Measurements from ENCODE around the gene CFAP100.

CFAP100 gene

DNA sequence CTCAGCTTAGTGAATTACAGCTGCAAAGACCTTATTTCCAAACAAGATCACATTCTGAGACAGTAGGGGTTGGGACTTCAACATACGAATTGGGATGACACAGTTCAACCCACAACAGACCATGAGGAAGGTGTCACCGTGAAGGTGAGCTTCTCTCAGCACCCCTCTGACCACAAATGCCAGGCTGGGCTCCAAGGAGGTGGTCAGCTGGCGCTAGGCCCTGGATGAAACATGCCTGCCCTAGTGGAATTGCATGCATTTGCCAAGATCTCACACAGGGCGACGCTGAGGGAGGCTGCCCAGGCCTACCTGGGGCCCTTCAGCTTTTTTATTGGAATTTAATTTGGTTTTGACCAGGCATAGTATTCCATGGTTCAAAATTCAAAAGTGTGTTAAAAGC is 1.8 kb downstream of the CFAP100 start:
- no peaks in the 10 kb centered on the region for H3K9me3 ChIP-seq (ENCODE audit: control insufficient read depth, insufficient read depth, low read length)
- H3K4me3 ChIP-seq (ENCODE audit: low read depth, low read length), result no peak overlapping the region
- no peak overlapping the region for H3K27ac ChIP-seq (ENCODE audit: low read depth, low read length)
- no peaks in the 10 kb centered on the region for H3K36me3 ChIP-seq (ENCODE audit: control insufficient read depth, insufficient read depth, low read length)
- H3K4me1 ChIP-seq (ENCODE audit: control insufficient read depth, insufficient read depth, low read length), result peaks cover 4% of the 10 kb centered on the region
- H3K9ac ChIP-seq (ENCODE audit: low read depth, low read length), result no peak overlapping the region
- H3K27me3 ChIP-seq (ENCODE audit: control insufficient read depth, insufficient read depth, low read length), result peaks cover 44% of the 10 kb centered on the region

DNA sequence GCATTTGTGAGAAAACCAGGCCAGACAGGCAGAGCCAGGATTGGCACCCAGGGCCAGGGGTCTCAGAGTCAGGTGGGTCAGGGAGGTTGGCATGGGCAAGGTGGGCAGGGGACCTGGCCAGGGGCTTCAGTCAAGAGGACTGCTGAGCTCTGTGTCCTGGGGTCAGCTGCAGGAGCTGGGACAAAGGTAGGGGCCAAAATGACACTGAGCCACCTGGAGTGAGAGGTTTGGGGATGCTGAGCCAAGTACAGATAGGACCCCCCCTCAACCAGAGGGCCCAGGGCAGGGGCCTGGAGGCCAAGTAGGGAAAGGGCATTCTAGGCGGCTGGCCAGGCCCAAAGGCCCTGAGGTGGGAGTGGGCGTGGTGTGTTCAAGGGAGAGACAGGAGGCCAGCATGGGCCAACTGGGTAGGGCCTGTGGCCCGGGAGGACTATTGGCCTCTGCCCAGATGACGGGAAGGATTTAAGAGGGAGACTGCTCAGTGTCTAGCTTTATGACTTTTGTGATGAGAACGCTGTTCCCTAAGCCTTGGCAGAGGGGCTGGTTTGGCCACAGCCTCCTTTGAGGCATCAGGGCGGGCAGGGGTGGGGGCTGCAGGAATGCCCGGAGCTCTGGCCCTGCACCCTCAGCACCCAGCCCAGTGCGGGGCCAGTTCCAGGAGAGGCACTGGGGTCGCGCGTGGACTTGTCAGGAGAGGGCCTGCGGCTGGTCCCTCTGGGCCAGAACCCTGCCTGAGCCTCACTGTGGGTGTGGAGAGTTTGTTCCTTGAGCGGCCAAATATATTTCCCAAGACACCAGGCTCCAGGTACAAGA is 3.1 kb downstream of the CFAP100 start:
- H3K9ac ChIP-seq (ENCODE audit: low read depth, low read length), result no peak overlapping the region
- peaks cover 4% of the 10 kb centered on the region for H3K4me1 ChIP-seq (ENCODE audit: control insufficient read depth, insufficient read depth, low read length)
- H3K4me3 ChIP-seq (ENCODE audit: low read depth, low read length), result no peak overlapping the region
- H3K9me3 ChIP-seq (ENCODE audit: control insufficient read depth, insufficient read depth, low read length), result no peaks in the 10 kb centered on the region
- no peak overlapping the region for H3K27ac ChIP-seq (ENCODE audit: low read depth, low read length)
- H3K27me3 ChIP-seq (ENCODE audit: control insufficient read depth, insufficient read depth, low read length), result peaks cover 34% of the 10 kb centered on the region
- no peaks in the 10 kb centered on the region for H3K36me3 ChIP-seq (ENCODE audit: control insufficient read depth, insufficient read depth, low read length)

GRCh38 chr3:126398423-126399350 is 4.0 kb downstream of the CFAP100 start:
- Histone ChIP-seq H3K36me3 (ENCODE audit: control insufficient read depth, insufficient read depth, low read length) (no peaks in the 10 kb centered on the region), H3K27me3 (ENCODE audit: control insufficient read depth, insufficient read depth, low read length) (peaks cover 26% of the 10 kb centered on the region), H3K4me3 (ENCODE audit: low read depth, low read length) (no peak overlapping the region), H3K9me3 (ENCODE audit: control insufficient read depth, insufficient read depth, low read length) (no peaks in the 10 kb centered on the region), H3K9ac (ENCODE audit: low read depth, low read length) (no peak overlapping the region), H3K4me1 (ENCODE audit: control insufficient read depth, insufficient read depth, low read length) (peaks cover 4% of the 10 kb centered on the region), H3K27ac (ENCODE audit: low read depth, low read length) (no peak overlapping the region)

GRCh38 chr3:126399351-126399735 is 4.6 kb downstream of the CFAP100 start:
- Histone ChIP-seq H3K4me3 (ENCODE audit: low read depth, low read length) (no peak overlapping the region), H3K9ac (ENCODE audit: low read depth, low read length) (no peak overlapping the region), H3K9me3 (ENCODE audit: control insufficient read depth, insufficient read depth, low read length) (no peaks in the 10 kb centered on the region)

DNA sequence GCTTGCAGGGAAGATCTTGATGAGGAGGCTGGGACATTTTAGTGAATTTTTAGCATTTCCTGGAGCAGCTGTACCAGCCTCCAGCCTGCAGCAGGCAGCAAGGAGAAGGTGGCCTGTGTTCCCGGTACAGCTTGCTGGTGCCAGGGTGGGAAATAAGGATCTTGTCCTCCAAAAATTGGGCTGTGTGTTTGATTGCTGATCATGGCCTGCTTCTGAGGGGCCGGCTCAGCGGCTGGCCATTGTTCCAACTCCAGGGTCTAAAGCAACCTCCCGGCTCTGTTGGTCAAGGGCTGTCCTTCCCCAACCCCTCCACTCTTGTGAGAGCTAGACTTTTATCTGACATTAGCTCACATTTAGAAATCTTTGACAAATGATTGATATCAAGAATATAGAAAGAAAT is 5.0 kb downstream of the CFAP100 start:
- peaks cover 4% of the 10 kb centered on the region for H3K4me1 ChIP-seq (ENCODE audit: control insufficient read depth, insufficient read depth, low read length)
- no peak overlapping the region for H3K4me3 ChIP-seq (ENCODE audit: low read depth, low read length)
- H3K36me3 ChIP-seq (ENCODE audit: control insufficient read depth, insufficient read depth, low read length), result no peaks in the 10 kb centered on the region
- H3K27ac ChIP-seq (ENCODE audit: low read depth, low read length), result no peak overlapping the region
- peaks cover 15% of the 10 kb centered on the region for H3K27me3 ChIP-seq (ENCODE audit: control insufficient read depth, insufficient read depth, low read length)
- H3K9ac ChIP-seq (ENCODE audit: low read depth, low read length), result no peak overlapping the region
- H3K9me3 ChIP-seq (ENCODE audit: control insufficient read depth, insufficient read depth, low read length), result no peaks in the 10 kb centered on the region

More at GRCh38 chr3:126399351-126399735, 4.6 kb downstream of the CFAP100 start:
- Histone ChIP-seq H3K27me3 (ENCODE audit: control insufficient read depth, insufficient read depth, low read length) (peaks cover 19% of the 10 kb centered on the region), H3K27ac (ENCODE audit: low read depth, low read length) (no peak overlapping the region), H3K4me1 (ENCODE audit: control insufficient read depth, insufficient read depth, low read length) (peaks cover 4% of the 10 kb centered on the region), H3K36me3 (ENCODE audit: control insufficient read depth, insufficient read depth, low read length) (no peaks in the 10 kb centered on the region)

DNA sequence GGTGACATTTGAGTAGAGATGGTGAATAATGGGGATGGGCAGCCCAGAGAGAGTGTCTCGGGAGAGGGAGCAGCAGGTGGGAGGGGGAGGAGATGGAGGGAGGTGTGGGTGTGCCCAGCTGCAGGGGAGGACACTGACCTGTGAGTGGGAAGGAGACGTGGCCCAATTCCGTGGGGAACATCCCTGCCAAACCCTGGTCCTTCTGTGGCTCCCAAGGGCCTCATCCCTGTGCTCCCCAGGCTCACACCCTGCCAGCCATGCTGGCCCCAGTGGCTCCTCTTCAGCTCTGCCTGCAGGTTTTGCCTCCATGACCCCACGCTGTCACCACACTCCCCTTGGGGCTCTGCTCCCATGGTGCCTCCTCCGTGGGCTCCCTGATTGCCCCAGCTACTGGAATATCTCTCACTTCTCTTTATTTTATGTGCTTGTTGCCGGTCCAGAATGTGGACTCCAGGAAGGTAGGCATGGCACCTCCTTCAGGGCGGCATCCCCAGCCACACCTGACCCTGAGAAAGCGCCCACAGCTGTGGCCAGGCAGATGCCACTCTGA is 7.0 kb downstream of the CFAP100 start:
- no peaks in the 10 kb centered on the region for H3K36me3 ChIP-seq (ENCODE audit: control insufficient read depth, insufficient read depth, low read length)
- no peaks in the 10 kb centered on the region; the same call in 1 of the 2 replicates for H3K4me1 ChIP-seq (ENCODE audit: control insufficient read depth, insufficient read depth, low read length)
- no peak overlapping the region for H3K9ac ChIP-seq (ENCODE audit: low read depth, low read length)
- H3K27ac ChIP-seq (ENCODE audit: low read depth, low read length), result no peak overlapping the region
- H3K27me3 ChIP-seq (ENCODE audit: control insufficient read depth, insufficient read depth, low read length), result no peaks in the 10 kb centered on the region
- no peaks in the 10 kb centered on the region for H3K9me3 ChIP-seq (ENCODE audit: control insufficient read depth, insufficient read depth, low read length)
- H3K4me3 ChIP-seq (ENCODE audit: low read depth, low read length), result no peak overlapping the region

- Histone ChIP-seq H3K27ac (ENCODE audit: low read depth, low read length) (no peak overlapping the region), H3K4me1 (ENCODE audit: control insufficient read depth, insufficient read depth, low read length) (no peaks in the 10 kb centered on the region; the same call in 1 of the 2 replicates), H3K27me3 (ENCODE audit: control insufficient read depth, insufficient read depth, low read length) (no peaks in the 10 kb centered on the region), H3K36me3 (ENCODE audit: control insufficient read depth, insufficient read depth, low read length) (no peaks in the 10 kb centered on the region), H3K9ac (ENCODE audit: low read depth, low read length) (no peak overlapping the region), H3K4me3 (ENCODE audit: low read depth, low read length) (no peak overlapping the region), H3K9me3 (ENCODE audit: control insufficient read depth, insufficient read depth, low read length) (no peaks in the 10 kb centered on the region)
Observed at GRCh38 chr3:126402178-126402577, 7.5 kb downstream of the CFAP100 start.

DNA sequence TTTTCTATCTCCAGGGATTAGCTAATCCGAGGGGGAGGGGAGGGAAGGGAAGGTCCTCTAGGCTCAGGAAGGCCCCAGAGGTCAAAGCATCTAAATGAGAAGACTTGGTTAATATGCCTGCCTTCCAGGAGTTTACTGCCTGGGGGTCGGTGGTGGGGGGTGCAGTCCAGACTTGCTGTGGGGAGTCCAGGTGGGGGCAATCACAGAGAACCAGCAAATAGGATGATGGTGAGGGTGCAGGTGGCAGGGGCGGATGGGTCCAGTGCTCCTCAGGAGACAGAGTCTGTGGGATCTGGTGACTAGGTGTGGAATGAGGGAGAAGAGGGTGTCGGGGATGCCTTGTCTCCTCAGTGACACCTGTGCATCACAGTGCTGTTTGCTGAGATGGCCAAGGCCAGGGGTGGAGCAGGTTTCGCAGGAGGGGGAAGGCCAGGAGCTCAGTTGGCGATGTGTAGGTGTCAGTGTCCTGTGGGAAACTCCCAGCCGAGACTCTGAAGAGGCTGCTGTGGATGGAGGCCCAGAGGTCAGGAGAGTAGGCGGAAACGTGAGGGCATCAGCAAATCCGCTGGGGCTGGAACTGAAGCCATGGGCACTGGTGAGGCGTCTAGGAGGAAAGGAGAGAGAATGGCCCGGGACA is 8.1 kb downstream of the CFAP100 start:
- no peaks in the 10 kb centered on the region; the same call in 1 of the 2 replicates for H3K4me1 ChIP-seq (ENCODE audit: control insufficient read depth, insufficient read depth, low read length)
- H3K9ac ChIP-seq (ENCODE audit: low read depth, low read length), result no peak overlapping the region
- H3K9me3 ChIP-seq (ENCODE audit: control insufficient read depth, insufficient read depth, low read length), result no peaks in the 10 kb centered on the region
- H3K27me3 ChIP-seq (ENCODE audit: control insufficient read depth, insufficient read depth, low read length), result no peaks in the 10 kb centered on the region
- H3K36me3 ChIP-seq (ENCODE audit: control insufficient read depth, insufficient read depth, low read length), result no peaks in the 10 kb centered on the region
- H3K4me3 ChIP-seq (ENCODE audit: low read depth, low read length), result no peak overlapping the region
- H3K27ac ChIP-seq (ENCODE audit: low read depth, low read length), result no peak overlapping the region

DNA sequence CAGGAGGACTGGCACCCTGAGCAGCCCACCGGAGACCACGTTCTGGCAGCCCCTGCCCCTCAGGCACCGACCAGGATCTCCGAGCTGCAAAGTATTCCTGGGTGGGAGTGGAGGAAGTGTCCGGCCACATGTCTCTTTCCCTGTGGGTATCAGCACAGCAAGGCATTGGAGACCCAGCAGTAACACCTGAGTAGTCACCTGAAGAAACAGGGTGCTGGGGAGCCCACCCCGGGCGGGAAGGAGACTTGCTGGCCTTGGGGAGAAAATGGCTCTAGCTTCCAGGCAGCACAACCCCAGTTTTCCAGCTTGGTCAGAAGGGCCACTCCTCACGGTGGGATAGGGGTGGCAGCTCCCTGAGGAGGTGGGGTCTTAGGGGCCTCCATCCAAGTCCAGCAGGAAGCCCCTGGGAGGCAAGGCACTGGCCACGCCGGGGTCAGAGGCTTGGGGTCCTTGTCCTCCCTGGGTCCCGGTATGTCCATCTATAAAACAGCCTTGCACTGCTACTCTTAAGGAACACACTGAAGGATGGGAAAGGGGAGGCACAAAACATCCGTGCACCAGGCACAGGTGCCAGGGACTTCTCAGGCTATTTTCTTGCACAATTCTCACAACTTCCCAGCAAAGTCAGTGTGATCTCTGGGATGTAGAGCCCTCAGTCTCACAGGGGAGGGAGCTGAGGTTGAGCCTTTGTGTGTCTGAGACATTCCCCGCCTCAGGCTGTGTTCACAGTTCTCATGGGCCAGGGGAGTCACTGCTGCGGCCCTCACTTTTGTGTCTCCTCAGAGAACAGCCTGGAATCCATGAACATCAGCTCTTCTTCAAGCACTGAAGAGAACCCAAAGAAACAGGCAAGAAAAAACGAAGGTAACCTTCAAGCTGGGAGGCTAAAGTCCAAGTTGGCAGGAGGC is 11.9 kb downstream of the CFAP100 start:
- Histone ChIP-seq H3K4me1 (ENCODE audit: control insufficient read depth, insufficient read depth, low read length) (peaks cover 3% of the 10 kb centered on the region), H3K4me3 (ENCODE audit: low read depth, low read length) (no peak overlapping the region), H3K9ac (ENCODE audit: low read depth, low read length) (no peak overlapping the region), H3K9me3 (ENCODE audit: control insufficient read depth, insufficient read depth, low read length) (no peaks in the 10 kb centered on the region), H3K27ac (ENCODE audit: low read depth, low read length) (no peak overlapping the region), H3K36me3 (ENCODE audit: control insufficient read depth, insufficient read depth, low read length) (no peaks in the 10 kb centered on the region), H3K27me3 (ENCODE audit: control insufficient read depth, insufficient read depth, low read length) (no peaks in the 10 kb centered on the region; the same call in 1 of the 2 replicates)

Measured in HUES48 (cell line).